Spinal cord (tissue), 10 donors: ENCODE measurements around the gene SPTAN1. TPM values are rescaled to one million over a fixed set of nuclear protein-coding genes. Genes with fewer than 3 reads are reported as not detected.

ENCODE experiments used
- DNase-seq, 6 donors: peaks; one replicate each; pipeline versions ENCODE4 v3.0.0 to v3.0.0-alpha.2; 2013 to 2015; ENCODE audit warnings: low spot score in 6 of 6, low read depth in 4 of 6
- H3K27ac ChIP-seq: one replicate; pipeline ENCODE4 v1.5.1; 2013; ENCODE audit warnings: low read depth, low read length, control low read depth
- H3K27me3 ChIP-seq: one replicate; pipeline ENCODE4 v1.6.1; 2013; ENCODE audit warnings: low read length; ENCODE audit not compliant: control insufficient read depth, insufficient read depth
- H3K36me3 ChIP-seq: one replicate; pipeline ENCODE4 v1.6.1; 2013; ENCODE audit warnings: low read length; ENCODE audit not compliant: control insufficient read depth, insufficient read depth
- H3K4me1 ChIP-seq: one replicate; pipeline ENCODE4 v1.6.1; 2013; ENCODE audit warnings: low read length; ENCODE audit not compliant: control insufficient read depth, insufficient read depth
- H3K4me3 ChIP-seq: one replicate; pipeline ENCODE4 v1.5.1; 2013; ENCODE audit warnings: low read depth, low read length, control low read depth
- H3K9me3 ChIP-seq: one replicate; pipeline ENCODE4 v1.6.1; 2013; ENCODE audit warnings: low read length; ENCODE audit not compliant: control insufficient read depth, insufficient read depth
- WGBS: methylation state at CpG from one replicate; pipeline ENCODE4 v1.1.5; 2013; ENCODE audit warnings: missing lambda C conversion rate; ENCODE audit not compliant: insufficient coverage; 5-methylcytosine and 5-hydroxymethylcytosine counted together
- polyA plus RNA-seq, 2 donors: library from polyadenylated mRNA; unstranded; fragments of 120-200 nt; gene quantifications; one replicate each; pipeline ENCODE4 v1.2.1, GENCODE V29; 2013; ENCODE audit not compliant: insufficient read length in 2 of 2
- total RNA-seq, 2 donors: library from RNA; depleted of rRNA in 1 of 2; stranded (reverse); fragments of 120-200 nt in 1 of 2; fragments of >200 nt in 1 of 2; gene quantifications; one replicate each; pipeline versions ENCODE4 v1.2.3 to v1.2.4, GENCODE V29; 2013 to 2014
- donor health status: healthy.

The SPTAN1 gene
- total and polyA plus RNA-seq, 4 donors: 523 to 1,193 (median 876) TPM

GRCh38 chr9:128587453-128587852 lies 35.1 kb downstream of the SPTAN1 start:
- Histone ChIP-seq H3K4me3 (no peak overlapping the region), H3K36me3 (peaks cover 95% of the 10 kb centered on the region), H3K9me3 (no peaks in the 10 kb centered on the region), H3K27me3 (no peaks in the 10 kb centered on the region), H3K4me1 (no peaks in the 10 kb centered on the region), H3K27ac (no peak overlapping the region)
- WGBS: 76% methylated on average over 6 of the region's 6 CpGs
- DNase-seq: no peak

- H3K27ac ChIP-seq: no peak overlapping the region
- H3K9me3 ChIP-seq: no peaks in the 10 kb centered on the region
- H3K4me3 ChIP-seq: no peak overlapping the region
- no peaks in the 10 kb centered on the region for H3K27me3 ChIP-seq
- H3K36me3 ChIP-seq: peaks cover 92% of the 10 kb centered on the region
- no peaks in the 10 kb centered on the region for H3K4me1 ChIP-seq
- WGBS: 100% methylated on average over 2 of the region's 11 CpGs
- DNase-seq: no peak
Measured at GRCh38 chr9:128588581-128589233, 36.3 kb downstream of the SPTAN1 start.

DNA sequence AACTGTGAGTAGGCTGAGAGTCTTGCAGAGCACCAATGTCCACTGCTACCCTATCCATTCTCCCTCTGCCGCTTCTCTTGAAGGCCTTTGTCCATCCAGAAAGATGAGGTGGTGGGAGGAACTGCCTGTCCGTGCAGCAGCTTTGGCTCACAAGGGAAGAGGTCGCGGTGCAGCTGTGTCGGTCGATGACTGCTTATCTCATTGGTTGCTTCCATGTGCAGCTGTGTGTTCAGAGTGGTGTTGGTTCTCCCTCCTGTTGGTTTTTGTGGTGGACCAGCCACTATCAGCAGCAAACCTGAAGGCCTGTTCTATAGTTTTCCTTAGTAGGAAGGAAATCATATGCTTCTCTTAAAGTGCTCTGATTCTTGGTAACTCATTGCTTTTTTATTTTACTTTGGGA lies 40.7 kb downstream of the SPTAN1 start:
- Histone ChIP-seq H3K4me3 (no peak overlapping the region), H3K27me3 (no peaks in the 10 kb centered on the region), H3K36me3 (peaks cover 89% of the 10 kb centered on the region), H3K27ac (no peak overlapping the region), H3K4me1 (no peaks in the 10 kb centered on the region), H3K9me3 (no peaks in the 10 kb centered on the region)
- no peak for DNase-seq
- WGBS: 91% methylated on average over 5 of the region's 6 CpGs

- H3K9me3 ChIP-seq: no peaks in the 10 kb centered on the region
- H3K27ac ChIP-seq: no peak overlapping the region
- H3K36me3 ChIP-seq: peaks cover 88% of the 10 kb centered on the region
- DNase-seq: no peak
- H3K4me1 ChIP-seq: no peaks in the 10 kb centered on the region
- WGBS: 94% methylated on average over 6 of the region's 9 CpGs
- no peaks in the 10 kb centered on the region for H3K27me3 ChIP-seq
- no peak overlapping the region for H3K4me3 ChIP-seq
Measured at GRCh38 chr9:128593856-128594255, 41.5 kb downstream of the SPTAN1 start.

GRCh38 chr9:128595471-128595870 lies 43.1 kb downstream of the SPTAN1 start:
- Histone ChIP-seq H3K27ac (no peak overlapping the region), H3K36me3 (peaks cover 84% of the 10 kb centered on the region), H3K27me3 (no peaks in the 10 kb centered on the region), H3K4me1 (no peaks in the 10 kb centered on the region), H3K4me3 (no peak overlapping the region), H3K9me3 (no peaks in the 10 kb centered on the region)
- DNase-seq: no peak
- WGBS: 100% methylated on average over 2 of the region's 4 CpGs

GRCh38 chr9:128600099-128600498 lies 47.7 kb downstream of the SPTAN1 start:
- no peak overlapping the region for H3K27ac ChIP-seq
- H3K4me1 ChIP-seq: no peaks in the 10 kb centered on the region
- no peak overlapping the region for H3K4me3 ChIP-seq
- no peak for DNase-seq
- no peaks in the 10 kb centered on the region for H3K9me3 ChIP-seq
- WGBS: 86% methylated on average over 2 of the region's 4 CpGs
- peaks cover 87% of the 10 kb centered on the region for H3K36me3 ChIP-seq
- H3K27me3 ChIP-seq: no peaks in the 10 kb centered on the region

- no peak overlapping the region for H3K4me3 ChIP-seq
- peaks cover 84% of the 10 kb centered on the region for H3K36me3 ChIP-seq
- H3K9me3 ChIP-seq: no peaks in the 10 kb centered on the region
- H3K4me1 ChIP-seq: peaks cover 9% of the 10 kb centered on the region
- WGBS: 95% methylated on average over 8 of the region's 8 CpGs
- H3K27ac ChIP-seq: no peak overlapping the region
- no peak for DNase-seq
- no peaks in the 10 kb centered on the region for H3K27me3 ChIP-seq
Measured at GRCh38 chr9:128603697-128604096, 51.3 kb downstream of the SPTAN1 start.

DNA sequence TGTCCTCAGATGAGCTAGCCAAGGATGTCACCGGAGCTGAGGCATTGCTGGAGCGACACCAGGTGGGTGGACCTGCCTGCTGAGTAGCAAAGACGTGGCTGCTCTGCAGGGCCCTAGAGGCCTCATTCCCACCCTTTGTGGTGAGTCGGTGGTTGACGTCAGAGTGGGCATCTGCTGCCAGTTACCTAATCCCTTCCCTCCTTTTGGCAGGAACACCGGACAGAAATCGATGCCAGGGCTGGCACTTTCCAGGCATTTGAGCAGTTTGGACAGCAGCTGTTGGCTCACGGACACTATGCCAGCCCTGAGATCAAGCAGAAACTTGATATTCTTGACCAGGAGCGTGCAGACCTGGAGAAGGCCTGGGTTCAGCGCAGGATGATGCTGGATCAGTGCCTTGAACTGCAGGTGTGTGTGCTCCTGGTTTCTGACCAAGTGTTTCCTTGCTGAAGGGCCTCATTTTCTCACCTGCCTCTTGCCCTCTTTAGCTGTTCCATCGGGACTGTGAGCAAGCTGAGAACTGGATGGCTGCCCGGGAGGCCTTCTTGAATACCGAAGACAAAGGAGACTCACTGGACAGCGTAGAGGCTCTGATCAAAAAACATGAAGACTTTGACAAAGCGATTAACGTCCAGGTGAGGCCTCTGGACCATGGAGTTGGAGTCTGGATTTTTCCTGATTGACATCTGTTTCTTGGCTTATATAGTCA lies 55.4 kb downstream of the SPTAN1 start:
- H3K4me1 ChIP-seq: peaks cover 9% of the 10 kb centered on the region
- H3K27ac ChIP-seq: peak overlapping the region; percentile 92
- no peak overlapping the region for H3K4me3 ChIP-seq
- peaks cover 84% of the 10 kb centered on the region for H3K36me3 ChIP-seq
- H3K9me3 ChIP-seq: no peaks in the 10 kb centered on the region
- no peaks in the 10 kb centered on the region for H3K27me3 ChIP-seq
- 41% methylated on average over 14 of the region's 16 CpGs for WGBS
- DNase-seq: peak; percentile 63 to 96 (median 78)

DNA sequence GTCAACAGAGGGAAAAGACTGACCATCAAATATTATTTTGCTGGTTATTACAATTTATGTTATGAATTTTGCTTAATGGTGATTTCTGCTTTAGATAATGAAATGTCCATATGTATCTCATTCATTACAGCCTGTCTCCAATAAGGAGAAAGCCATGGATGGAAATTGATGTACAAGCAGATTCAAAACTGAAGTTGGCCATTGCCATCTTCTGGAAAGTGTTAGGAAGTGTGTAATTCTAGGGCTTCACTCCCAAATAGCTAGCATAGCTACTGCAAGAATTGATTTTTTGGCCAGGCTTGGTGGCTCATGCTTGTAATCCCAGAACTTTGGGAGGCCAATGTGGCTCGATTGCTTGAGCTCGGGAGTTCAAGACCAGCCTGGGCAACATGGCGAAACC lies 58.5 kb downstream of the SPTAN1 start:
- WGBS: 100% methylated on average over 3 of the region's 3 CpGs
- DNase-seq: no peak
- no peaks in the 10 kb centered on the region for H3K9me3 ChIP-seq
- H3K27me3 ChIP-seq: no peaks in the 10 kb centered on the region
- H3K4me3 ChIP-seq: no peak overlapping the region
- peaks cover 86% of the 10 kb centered on the region for H3K36me3 ChIP-seq
- H3K4me1 ChIP-seq: peaks cover 9% of the 10 kb centered on the region
- no peak overlapping the region for H3K27ac ChIP-seq
